Brain microvascular endothelial cell (primary cell): Measurements from ENCODE around the gene DNAAF5.
A peak's percentile ranks its signal among the peaks of the same experiment; 100 is the strongest.

ENCODE experiments used
- DNase-seq: peaks from one replicate; pipeline ENCODE4 v3.0.0-alpha.2; 2020
- H3K27ac ChIP-seq: fragments of 250-450 bp; sonication (Bioruptor Pico); 2 replicates; pipeline ENCODE4 v1.5.1; 2020; ENCODE audit warnings: mild to moderate bottlenecking, moderate library complexity
- H3K27me3 ChIP-seq: fragments of 250-450 bp; sonication (Bioruptor Pico); replicated peaks from 2 replicates; pipeline ENCODE4 v1.5.1; 2020; ENCODE audit warnings: mild to moderate bottlenecking
- H3K36me3 ChIP-seq: fragments of 250-450 bp; sonication (Bioruptor Pico); replicated peaks from 2 replicates; pipeline ENCODE4 v1.5.1; 2020; ENCODE audit warnings: mild to moderate bottlenecking
- H3K4me3 ChIP-seq: 2 replicates; pipeline ENCODE4 v1.5.1; 2011; ENCODE audit warnings: low read depth, mild to moderate bottlenecking, control low read depth, low read length, moderate library complexity
- CTCF ChIP-seq: IDR thresholded peaks from 2 replicates; pipeline ENCODE4 v1.5.1; 2011; ENCODE audit warnings: low read depth, mild to moderate bottlenecking, moderate library complexity, low read length, control low read depth, inconsistent platforms; ENCODE audit errors: missing control alignments
- in situ Hi-C: cut with HindIII; loops from 2 replicates; pipeline ENCODE4 v1.10.0; 2017; ENCODE audit warnings: low sequenced_read_pairs, low pct_ligation_motif_present

Gene DNAAF5

GRCh38 chr7:767580-767940, 41.1 kb downstream of the DNAAF5 start:
- H3K4me3 ChIP-seq, result peak overlapping the region; percentile 24
- peak; percentile 79 for DNase-seq
- H3K27me3 ChIP-seq, result no peaks in the 10 kb centered on the region
- peaks cover 33% of the 10 kb centered on the region for H3K36me3 ChIP-seq
- peak overlapping the region; percentile 69 for H3K27ac ChIP-seq
- in situ Hi-C loops, result no loop called here
- no peak for TF ChIP-seq CTCF

GRCh38 chr7:767941-768731, 41.6 kb downstream of the DNAAF5 start:
- peak overlapping the region; percentile 24 for H3K4me3 ChIP-seq
- TF ChIP-seq CTCF, result no peak
- in situ Hi-C loops, result no loop called here
- H3K27ac ChIP-seq, result peak overlapping the region; percentile 69
- H3K27me3 ChIP-seq, result no peaks in the 10 kb centered on the region
- DNase-seq, result peak; percentile 92
- H3K36me3 ChIP-seq, result peaks cover 29% of the 10 kb centered on the region

GRCh38 chr7:768881-769504, 42.5 kb downstream of the DNAAF5 start:
- TF ChIP-seq CTCF, result peak; percentile 44
- Histone ChIP-seq H3K36me3 (peaks cover 22% of the 10 kb centered on the region), H3K27ac (peak overlapping the region; percentile 39), H3K27me3 (no peaks in the 10 kb centered on the region), H3K4me3 (peak overlapping the region; percentile 9)
- peak; percentile 19 for DNase-seq
- in situ Hi-C loops, result no loop called here

- no peak for TF ChIP-seq CTCF
- Histone ChIP-seq H3K36me3 (peaks cover 16% of the 10 kb centered on the region), H3K27me3 (no peaks in the 10 kb centered on the region), H3K4me3 (no peak overlapping the region), H3K27ac (no peak overlapping the region)
- no peak for DNase-seq
- in situ Hi-C loops, result no loop called here
Measured at GRCh38 chr7:770336-770735, 43.8 kb downstream of the DNAAF5 start.

- Histone ChIP-seq H3K27me3 (no peaks in the 10 kb centered on the region), H3K27ac (no peak overlapping the region), H3K4me3 (no peak overlapping the region), H3K36me3 (peaks cover 14% of the 10 kb centered on the region)
- TF ChIP-seq CTCF, result no peak
- no peak for DNase-seq
- in situ Hi-C loops, result no loop called here
Measured at GRCh38 chr7:770741-771166, 44.3 kb downstream of the DNAAF5 start.
